Stimulated activated naive CD8-positive, alpha-beta T cell treated with anti-CD3 and anti-CD28 coated beads, Interleukin-15, amount 100 ng/mL, for 72 hours (primary cell): ENCODE results near the gene A2ML1.
A peak's percentile ranks its signal among the peaks of the same experiment; 100 is the strongest.
"Not testable (repeated sequence)": the region's sequence is repeated elsewhere in the genome, so short reads cannot be mapped to it uniquely, and the experiment has no call there.

Source experiments
- ATAC-seq: fragments of 150-1000 bp; cut with Tn5 transposase; 2 replicates; pipeline ENCODE4 v1.10.0; 2021; ENCODE audit warnings: mild to moderate bottlenecking, moderate library complexity
- DNase-seq, 2 donors: peaks; one replicate each; pipeline ENCODE4 v3.0.0; 2021 to 2022
- H3K27ac Mint-ChIP-seq, 2 donors: one replicate each; pipeline ENCODE4 v1.8.0; 2022; ENCODE audit warnings: mild to moderate bottlenecking in 2 of 2, mixed read lengths in 2 of 2, moderate library complexity in 2 of 2
- H3K27me3 Mint-ChIP-seq: one replicate; pipeline ENCODE4 v1.8.0; 2022; ENCODE audit warnings: mixed read lengths
- H3K4me1 Mint-ChIP-seq: one replicate; pipeline ENCODE4 v1.8.0; 2022; ENCODE audit warnings: mild to moderate bottlenecking, mixed read lengths
- H3K4me3 Mint-ChIP-seq, 2 donors: one replicate each; pipeline ENCODE4 v1.8.0; 2022; ENCODE audit warnings: mild to moderate bottlenecking in 2 of 2, mixed read lengths in 2 of 2, moderate library complexity in 1 of 2
- H3K9me3 Mint-ChIP-seq, 2 donors: one replicate each; pipeline ENCODE4 v1.8.0; 2022; ENCODE audit warnings: mixed read lengths in 2 of 2

The A2ML1 gene

DNA sequence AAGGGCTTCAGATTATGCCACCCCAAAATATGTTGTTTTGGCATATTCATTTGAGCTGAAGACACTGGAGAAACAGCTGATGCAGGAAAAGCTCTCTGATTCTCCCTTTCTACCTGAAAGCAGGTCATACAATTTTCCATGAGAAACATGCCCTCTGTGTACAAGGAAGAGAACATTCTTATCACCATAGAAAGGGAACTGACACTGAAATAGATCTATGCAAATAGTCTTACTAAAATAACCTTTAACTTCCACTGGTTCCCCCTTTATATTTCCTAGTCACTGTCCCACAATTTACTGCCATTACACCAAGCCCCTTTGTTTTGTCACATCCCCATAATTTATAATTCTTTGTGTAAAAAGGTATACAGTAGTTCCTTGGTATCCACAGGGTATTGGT, 82.2 kb downstream of the A2ML1 start:
- Mint-ChIP-seq H3K4me1 (no peaks in the 10 kb centered on the region), H3K9me3 (no peaks in the 10 kb centered on the region), H3K27me3 (peaks cover 8% of the 10 kb centered on the region), H3K4me3 (no peak overlapping the region), H3K27ac (no peak overlapping the region)
- DNase-seq (no peak), ATAC-seq (no peak)

DNA sequence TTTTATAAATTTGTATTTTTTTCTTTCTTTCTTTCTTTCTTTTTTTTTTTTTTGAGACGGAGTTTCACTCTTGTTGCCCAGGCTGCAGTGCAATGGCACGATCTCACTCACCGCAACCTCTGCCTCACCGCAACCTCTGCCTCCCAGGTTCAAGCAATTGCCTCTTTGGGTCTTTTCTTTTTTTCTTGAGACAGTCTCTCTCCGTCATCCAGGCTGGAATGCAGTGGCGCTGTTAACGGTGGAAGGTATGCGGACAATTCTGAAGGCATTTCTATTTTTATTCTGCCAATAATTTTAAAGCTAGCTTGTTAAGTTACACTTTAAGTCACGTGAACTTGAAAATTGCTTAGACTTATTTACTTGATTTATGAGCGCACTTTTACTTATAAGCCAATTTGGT, 83.1 kb downstream of the A2ML1 start:
- Mint-ChIP-seq H3K27me3 (peaks cover 8% of the 10 kb centered on the region), H3K9me3 (no peaks in the 10 kb centered on the region), H3K27ac (no peak overlapping the region), H3K4me1 (no peaks in the 10 kb centered on the region), H3K4me3 (no peak overlapping the region)
- DNase-seq = no peak
- ATAC-seq = no peak

DNA sequence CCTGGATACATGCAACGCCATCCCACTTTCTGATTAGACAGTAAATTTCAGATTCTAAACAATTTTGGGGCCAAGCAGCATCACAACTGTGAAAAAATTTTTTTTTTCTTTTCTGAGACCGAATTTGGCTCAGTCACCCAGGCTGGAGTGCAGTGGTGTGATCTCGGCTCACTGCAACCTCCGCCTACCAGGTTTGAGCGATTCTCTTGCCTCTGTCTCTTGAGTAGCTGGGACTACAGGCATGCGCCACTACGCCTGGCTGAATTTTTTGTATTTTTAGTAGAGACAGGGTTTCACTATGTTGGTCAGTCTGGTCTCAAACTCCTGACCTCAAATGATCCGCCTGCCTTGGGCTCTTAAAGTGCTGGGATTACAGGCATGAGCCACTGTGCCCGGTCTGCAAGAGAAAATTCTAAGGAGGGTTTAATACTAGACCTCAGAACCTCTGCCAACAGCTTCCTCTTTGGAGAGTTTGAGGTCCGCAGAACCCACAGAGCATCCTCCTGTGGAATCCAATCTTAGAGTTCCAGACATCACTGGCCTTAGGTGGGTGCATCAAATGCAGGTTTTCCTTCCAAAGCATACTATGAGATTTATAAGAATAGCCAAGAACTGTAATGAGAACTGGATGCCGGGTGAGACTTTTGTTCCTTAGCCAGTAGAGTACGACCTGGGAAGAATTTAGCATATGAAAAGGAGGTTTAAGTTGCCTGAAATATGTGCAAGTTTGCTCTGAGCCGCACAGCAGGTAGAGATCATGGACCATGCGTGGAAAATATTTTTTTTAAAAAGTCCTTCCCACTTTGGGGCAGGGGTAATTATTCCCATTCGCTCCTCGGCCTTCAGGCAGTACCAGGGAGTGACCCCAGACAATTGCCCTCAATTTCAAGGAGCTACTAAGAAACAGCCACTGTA, 84.1 kb downstream of the A2ML1 start:
- Mint-ChIP-seq H3K4me3 (no peak overlapping the region), H3K27me3 (peaks cover 8% of the 10 kb centered on the region), H3K27ac (no peak overlapping the region), H3K9me3 (no peaks in the 10 kb centered on the region), H3K4me1 (no peaks in the 10 kb centered on the region)
- ATAC-seq (no peak), DNase-seq (no peak)

DNA sequence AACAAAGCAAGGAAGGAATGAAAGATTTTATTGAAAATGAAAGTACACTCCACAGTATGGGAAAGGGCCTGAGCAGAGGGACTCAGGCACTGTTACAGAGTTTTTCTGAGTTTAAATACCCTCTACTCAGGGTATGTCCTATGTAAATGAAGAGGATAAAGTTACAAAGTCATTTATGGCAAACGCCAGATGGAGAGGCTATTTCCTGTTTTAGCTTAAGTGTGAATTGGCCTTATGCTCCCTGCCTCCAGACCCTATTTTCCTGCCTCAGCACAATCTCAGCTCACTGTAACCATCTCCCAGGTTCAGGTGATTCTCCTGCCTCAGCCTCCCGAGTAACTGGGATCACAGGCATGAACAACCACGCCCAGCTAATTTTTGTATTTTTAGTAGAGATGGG, 85.1 kb downstream of the A2ML1 start:
- Mint-ChIP-seq H3K27me3 (peaks cover 8% of the 10 kb centered on the region), H3K27ac (no peak overlapping the region), H3K9me3 (no peaks in the 10 kb centered on the region), H3K4me1 (no peaks in the 10 kb centered on the region), H3K4me3 (no peak overlapping the region)
- ATAC-seq (no peak), DNase-seq (no peak)

DNA sequence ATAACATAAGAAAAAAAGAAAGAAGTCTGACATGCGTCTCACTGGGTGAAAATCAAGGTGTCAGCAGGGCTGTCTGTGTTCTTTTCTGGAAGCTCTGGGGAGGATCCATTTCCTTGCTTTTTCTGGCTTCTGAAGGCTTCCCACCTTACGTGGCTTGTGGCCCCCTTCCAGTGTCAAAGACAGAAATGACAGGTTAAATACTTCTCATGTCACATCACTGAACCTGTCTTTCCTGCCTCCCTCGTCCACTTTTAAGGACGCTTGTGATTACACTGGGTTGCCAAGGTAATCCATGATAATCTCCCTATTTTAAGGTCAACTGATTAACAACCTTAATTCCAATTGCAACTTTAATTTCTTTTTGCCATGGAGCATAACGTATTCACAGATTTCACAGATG, 87.3 kb downstream of the A2ML1 start:
- Mint-ChIP-seq H3K27me3 (no peaks in the 10 kb centered on the region), H3K27ac (no peak overlapping the region), H3K9me3 (no peaks in the 10 kb centered on the region), H3K4me1 (peaks cover 7% of the 10 kb centered on the region), H3K4me3 (no peak overlapping the region)
- no peak for DNase-seq
- ATAC-seq = no peak

DNA sequence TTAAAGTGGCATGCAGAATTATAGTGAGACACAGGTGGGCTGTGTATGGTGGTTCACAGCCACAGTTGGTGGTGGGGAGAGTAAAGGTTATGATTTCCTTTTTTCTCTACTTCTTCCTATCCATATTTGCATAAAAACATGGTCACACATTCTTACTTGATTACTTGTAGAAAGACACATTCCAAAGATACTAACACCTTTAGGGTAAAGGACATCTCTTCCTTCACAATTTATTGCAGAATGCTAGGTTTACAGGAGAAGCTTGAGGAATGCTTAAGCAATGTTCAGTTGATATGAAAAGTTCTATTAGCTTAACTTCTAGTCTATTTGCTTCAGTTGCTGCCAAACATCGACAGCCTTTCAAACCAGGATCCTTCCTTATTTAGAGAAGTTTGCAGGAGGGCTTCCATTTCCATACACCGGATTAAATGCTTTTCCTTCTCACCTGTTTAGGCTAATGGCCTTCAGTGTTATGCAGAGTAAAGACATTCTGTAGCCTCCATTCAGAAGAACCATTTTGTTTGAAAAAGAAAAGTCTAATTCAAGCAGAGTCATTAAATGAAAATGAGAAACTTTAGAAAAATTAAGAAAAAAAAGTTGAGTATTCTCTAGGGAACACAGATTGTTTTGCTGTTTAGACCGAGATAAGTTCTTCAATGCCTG, 89.3 kb downstream of the A2ML1 start:
- Mint-ChIP-seq H3K4me3 (no peak overlapping the region), H3K27ac (no peak overlapping the region), H3K4me1 (peaks cover 7% of the 10 kb centered on the region), H3K9me3 (no peaks in the 10 kb centered on the region), H3K27me3 (no peaks in the 10 kb centered on the region)
- no peak for ATAC-seq
- DNase-seq = no peak

DNA sequence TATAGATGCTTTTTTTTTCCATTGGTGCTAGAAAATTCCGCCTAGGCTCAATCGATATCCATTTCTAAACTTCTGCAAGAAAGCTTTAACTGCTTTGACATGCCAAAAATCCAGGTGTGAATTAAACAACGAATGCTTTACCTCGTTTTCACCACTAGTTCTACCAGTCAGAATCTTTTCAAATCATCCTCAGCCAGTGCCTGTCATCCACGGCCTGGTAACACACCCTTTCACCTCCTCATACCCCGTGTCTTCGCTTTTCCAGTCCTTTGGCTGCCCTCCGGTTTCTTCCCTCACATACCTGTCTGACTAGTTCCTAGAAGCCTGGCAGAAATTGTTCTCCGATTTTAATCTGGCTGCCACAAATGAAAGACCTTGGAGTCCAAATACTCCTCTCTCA, 90.5 kb downstream of the A2ML1 start:
- H3K27ac Mint-ChIP-seq = no peak overlapping the region
- H3K9me3 Mint-ChIP-seq = no peaks in the 10 kb centered on the region
- no peak for ATAC-seq
- peaks cover 7% of the 10 kb centered on the region for H3K4me1 Mint-ChIP-seq
- DNase-seq = peak; percentile 5 to 10
- peak overlapping the region in 1 of 2 donors; percentile 14 for H3K4me3 Mint-ChIP-seq
- no peaks in the 10 kb centered on the region for H3K27me3 Mint-ChIP-seq

DNA sequence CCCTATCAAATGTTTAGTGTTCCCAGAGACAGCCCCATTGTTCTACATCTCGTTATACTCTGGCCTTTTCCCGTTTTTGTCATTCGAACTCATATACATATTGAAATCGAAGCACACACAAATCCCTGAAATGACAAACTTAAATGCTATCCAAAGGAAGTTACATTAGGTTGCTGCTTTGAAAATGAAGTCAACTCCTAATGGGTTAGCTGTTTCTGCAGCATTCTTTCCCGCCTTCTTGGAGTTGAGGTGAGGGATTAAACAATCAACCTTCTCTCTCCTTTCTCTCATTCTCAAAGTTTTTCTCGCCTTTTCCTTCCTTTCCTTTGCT, 91.2 kb downstream of the A2ML1 start:
- Mint-ChIP-seq H3K27ac (peak overlapping the region in 1 of 2 donors; percentile 92), H3K27me3 (no peaks in the 10 kb centered on the region), H3K9me3 (no peaks in the 10 kb centered on the region), H3K4me1 (peaks cover 7% of the 10 kb centered on the region), H3K4me3 (peak overlapping the region; percentile 78 to 86)
- DNase-seq (no peak), ATAC-seq (no peak)

DNA sequence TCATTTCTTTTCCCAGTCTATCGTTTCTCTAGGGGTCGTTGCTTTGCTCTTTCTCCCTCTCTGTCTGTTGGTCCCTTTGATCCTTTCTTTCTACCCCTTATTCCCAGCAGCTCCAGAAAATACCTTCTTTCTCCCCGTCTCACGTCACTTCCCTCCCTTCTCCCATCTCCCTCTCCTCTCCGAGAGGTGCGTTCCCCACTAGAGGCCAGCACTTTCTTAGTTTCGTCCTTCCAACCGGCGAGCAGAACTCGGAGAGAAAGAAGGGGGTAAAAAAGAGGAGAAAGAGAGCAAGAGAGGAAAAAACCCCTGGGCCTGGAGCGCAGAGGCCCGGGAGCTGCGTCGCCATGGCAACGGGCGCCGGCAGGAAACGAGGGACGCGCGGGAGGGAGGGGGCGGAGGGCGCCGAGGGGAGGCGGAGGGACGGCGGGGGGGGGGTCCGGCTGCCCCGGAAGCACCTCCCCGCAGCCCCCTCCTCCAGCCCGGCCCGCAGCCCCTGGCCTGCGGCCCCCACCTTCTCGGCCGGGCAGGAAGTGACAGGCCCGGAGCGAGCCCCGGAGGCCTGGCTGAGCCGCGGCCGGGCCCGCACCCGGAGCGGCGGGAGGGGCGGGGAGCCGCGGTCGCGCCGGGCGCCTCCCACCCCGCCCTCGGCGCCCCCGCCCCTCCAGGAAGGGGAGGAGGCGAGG, 91.8 kb downstream of the A2ML1 start, which contains the start of gene PHC1:
Gene PHC1 (plus strand): TSS at position 477 of the 683 bp plus-strand sequence. CDS start 3,169 bp downstream, outside the sequence.
- peak; percentile 89 for ATAC-seq
- peak; percentile 51 to 63 for DNase-seq
- peak within 1 kb of the TSS in 1 of 2 donors; percentile 92 for H3K27ac Mint-ChIP-seq
- not testable (repeated sequence) for H3K4me1 Mint-ChIP-seq, H3K9me3 Mint-ChIP-seq, H3K27me3 Mint-ChIP-seq
- H3K4me3 Mint-ChIP-seq = peak within 1 kb of the TSS; percentile 78 to 86

DNA sequence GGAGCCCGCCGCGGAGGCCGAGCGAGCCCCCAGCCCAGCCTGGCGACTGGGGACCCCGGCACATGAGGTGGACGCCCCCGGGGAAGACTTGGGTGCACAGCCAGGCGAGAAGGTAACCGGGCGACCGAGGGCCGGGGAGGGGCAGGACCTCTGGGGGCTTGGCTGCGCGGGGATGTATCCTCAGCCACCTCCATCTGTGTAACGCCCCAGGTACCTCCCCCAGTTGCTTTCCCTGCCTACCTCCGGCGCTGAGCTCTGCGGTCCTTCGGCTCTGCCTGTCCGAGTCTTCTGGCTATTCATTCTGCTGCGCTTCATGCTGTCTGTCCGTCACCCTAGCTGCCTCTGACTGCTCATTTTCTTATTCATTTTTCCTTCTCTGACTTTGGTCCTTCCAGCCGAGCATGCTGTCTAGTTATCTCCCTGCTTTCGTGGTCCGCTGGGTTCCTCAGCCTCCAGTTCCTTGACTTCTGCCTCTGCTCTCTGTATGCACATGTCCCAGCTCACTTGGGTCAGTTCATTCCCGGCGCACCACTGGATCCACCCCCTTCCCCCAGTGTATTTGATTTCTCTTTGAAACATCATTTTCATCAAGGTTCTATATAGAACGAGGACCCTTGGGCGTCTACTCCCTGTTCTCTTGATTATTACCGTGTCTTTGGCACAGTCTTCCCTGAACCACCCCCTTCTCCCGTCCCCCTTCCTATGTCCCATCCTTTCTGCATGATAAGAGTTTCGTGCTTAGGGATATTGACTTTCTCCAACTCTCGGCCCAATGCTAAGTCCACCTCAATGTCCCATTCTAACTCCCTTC, 92.5 kb downstream of the A2ML1 start:
- Mint-ChIP-seq H3K4me3 (no peak overlapping the region), H3K9me3 (no peaks in the 10 kb centered on the region), H3K27me3 (no peaks in the 10 kb centered on the region), H3K4me1 (peaks cover 7% of the 10 kb centered on the region), H3K27ac (no peak overlapping the region)
- peak; percentile 53 to 57 for DNase-seq
- peak; percentile 89 for ATAC-seq

DNA sequence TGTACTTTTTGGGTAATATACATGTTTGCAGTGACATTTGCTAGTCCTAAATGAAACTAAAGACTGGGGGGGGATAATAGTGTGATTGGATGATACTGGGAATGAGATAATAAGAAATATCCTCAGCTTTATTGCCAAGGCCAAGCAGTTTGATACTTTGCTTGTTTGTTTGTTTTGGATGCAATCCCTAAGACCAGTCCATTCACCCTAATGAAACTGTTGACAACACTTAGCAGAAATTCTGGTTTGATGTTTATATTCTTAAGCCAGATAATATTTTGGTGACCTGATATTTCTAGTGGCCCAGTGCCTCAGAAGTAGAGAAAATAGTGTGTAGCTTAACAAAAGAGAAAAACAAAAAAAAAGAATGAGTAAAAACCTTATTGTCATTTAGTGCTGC, 93.7 kb downstream of the A2ML1 start:
- Mint-ChIP-seq H3K4me3 (no peak overlapping the region), H3K27me3 (no peaks in the 10 kb centered on the region), H3K9me3 (no peaks in the 10 kb centered on the region), H3K4me1 (peaks cover 7% of the 10 kb centered on the region), H3K27ac (no peak overlapping the region)
- DNase-seq (no peak), ATAC-seq (no peak)

DNA sequence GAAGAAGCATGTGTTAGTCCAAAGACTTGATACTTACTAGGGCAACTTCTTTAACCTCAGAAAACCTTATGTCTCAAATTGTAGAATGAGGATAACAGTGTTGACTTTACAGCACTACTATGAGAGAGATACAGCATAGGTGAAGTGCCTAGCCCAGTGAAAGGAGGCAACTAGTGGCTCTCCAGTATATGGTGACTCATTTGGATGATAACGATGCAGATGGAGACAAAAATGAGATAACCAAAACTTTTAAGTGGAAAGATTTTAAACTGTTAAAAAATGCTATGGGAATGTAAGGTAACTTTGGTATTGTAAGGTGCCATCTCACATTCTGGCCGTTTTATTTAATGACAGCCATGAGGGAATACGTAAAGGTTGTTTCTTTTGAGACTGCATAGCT, 94.6 kb downstream of the A2ML1 start:
- H3K4me3 Mint-ChIP-seq = no peak overlapping the region
- no peak overlapping the region for H3K27ac Mint-ChIP-seq
- peaks cover 7% of the 10 kb centered on the region for H3K4me1 Mint-ChIP-seq
- no peaks in the 10 kb centered on the region for H3K9me3 Mint-ChIP-seq
- ATAC-seq (no peak), DNase-seq (no peak)
- H3K27me3 Mint-ChIP-seq = no peaks in the 10 kb centered on the region

DNA sequence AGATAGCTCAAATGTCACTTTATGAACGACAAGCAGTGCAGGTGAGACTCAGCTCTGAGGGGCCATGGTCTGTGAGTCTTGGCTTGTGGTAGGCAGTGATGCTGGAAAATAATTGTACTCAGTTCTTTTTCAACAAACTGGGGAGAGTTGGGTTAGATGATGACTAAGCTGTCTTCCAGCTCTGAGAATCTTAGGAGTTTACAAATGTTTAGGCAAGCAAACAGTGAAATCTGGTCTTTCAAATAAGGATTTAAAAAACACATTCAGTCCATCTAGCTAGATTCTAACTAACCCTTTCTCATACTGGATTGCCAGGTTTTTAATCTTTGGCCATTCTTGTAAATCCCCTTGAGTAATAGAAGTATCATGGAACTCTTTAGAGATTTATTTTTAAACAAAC, 95.3 kb downstream of the A2ML1 start:
- no peaks in the 10 kb centered on the region for H3K9me3 Mint-ChIP-seq
- H3K27ac Mint-ChIP-seq = no peak overlapping the region
- DNase-seq (no peak), ATAC-seq (no peak)
- peaks cover 7% of the 10 kb centered on the region for H3K4me1 Mint-ChIP-seq
- H3K27me3 Mint-ChIP-seq = no peaks in the 10 kb centered on the region
- no peak overlapping the region for H3K4me3 Mint-ChIP-seq

DNA sequence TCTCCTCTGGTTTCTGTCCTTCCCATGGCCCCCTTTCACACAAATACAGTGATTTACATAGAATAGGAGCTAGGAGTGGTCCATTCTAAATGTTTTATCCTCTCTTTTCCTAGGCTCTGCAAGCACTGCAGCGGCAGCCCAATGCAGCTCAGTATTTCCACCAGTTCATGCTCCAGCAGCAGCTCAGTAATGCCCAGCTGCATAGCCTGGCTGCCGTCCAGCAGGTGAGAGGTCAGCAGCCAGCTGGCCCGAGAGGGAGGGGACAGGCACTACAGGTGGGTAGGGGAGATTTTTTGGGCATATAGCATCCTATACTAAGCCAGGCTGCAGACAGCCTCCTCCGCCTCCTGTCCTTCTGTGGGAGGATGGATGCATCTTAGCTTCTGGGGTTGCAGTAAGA, 97.2 kb downstream of the A2ML1 start:
- not testable (repeated sequence) for H3K27me3 Mint-ChIP-seq, ATAC-seq, H3K27ac Mint-ChIP-seq, H3K4me3 Mint-ChIP-seq, DNase-seq, H3K4me1 Mint-ChIP-seq, H3K9me3 Mint-ChIP-seq

DNA sequence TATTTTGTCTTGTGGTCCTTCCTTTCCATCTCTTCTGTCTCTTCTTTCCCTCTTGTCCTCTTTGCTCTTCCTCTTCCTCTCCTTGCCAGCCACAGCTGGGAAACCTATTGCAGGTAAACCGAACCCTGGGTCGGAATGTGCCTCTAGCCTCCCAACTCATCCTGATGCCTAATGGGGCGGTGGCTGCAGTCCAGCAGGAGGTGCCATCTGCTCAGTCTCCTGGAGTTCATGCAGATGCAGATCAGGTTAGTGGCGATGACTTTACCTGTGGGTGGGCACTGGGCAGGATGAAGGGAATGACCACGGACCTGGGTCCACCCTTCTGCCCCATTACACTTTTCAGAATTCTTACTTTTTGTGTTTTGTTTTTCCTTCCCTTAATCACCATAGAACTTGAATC, 100.1 kb downstream of the A2ML1 start:
- no peak overlapping the region for H3K4me3 Mint-ChIP-seq
- H3K27me3 Mint-ChIP-seq = no peaks in the 10 kb centered on the region
- H3K27ac Mint-ChIP-seq = no peak overlapping the region
- no peak for ATAC-seq
- H3K9me3 Mint-ChIP-seq = no peaks in the 10 kb centered on the region
- DNase-seq = no peak
- H3K4me1 Mint-ChIP-seq = no peaks in the 10 kb centered on the region
